ENCODE results near the gene MEF2D. TPM values are rescaled to one million over a fixed set of nuclear protein-coding genes. Genes with fewer than 3 reads are reported as not detected.

The MEF2D gene
- total RNA-seq, 6 experiments from 2014 or later: 13.3 to 17.1 (median 15.0) TPM

DNA sequence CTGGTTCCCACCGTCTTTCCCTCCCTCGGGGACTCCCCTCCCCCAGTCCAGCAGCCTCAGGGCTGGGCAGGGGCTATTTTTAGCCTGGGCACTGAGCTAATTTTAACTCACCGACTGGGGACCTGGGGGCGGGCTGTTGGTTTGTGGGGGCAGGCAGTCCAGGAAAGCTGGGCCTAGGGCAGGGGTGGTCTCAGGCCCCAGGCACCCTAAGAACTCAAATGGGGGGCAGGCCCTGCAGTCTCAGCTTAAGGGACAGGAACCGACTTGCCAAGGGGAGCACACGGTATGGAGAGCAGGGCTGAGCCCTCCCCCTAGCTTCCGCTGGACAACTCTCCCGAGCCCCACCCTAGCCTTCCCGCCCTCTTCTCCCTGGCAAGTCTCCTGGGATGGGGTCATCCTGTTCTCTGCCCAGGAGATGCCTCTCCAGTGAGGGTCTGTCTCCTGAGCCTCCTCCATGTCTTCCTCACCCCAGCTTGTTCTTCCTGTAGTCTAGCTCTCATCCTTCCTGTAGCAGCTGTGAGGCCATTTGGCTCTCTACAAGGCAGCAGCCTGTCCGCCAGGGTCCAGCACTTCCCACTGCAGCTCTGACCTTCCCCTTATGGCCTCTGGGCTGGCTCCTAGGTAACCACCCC lies 10.1 kb downstream of the MEF2D start:
- Histone ChIP-seq H3K27me3 (no peaks in the 10 kb centered on the region), H3K27ac (peak overlapping the region; percentile 6 to 41 (median 16)), H3K36me3 (no peaks in the 10 kb centered on the region), H3K4me3 (no peak overlapping the region), H3K4me1 (peaks cover 0 to 54% (median 27%) of the 10 kb centered on the region in 4 donors), H3K9me3 (no peaks in the 10 kb centered on the region)
- intact Hi-C loops (cut with DNase I): no loop called here
- ATAC-seq: peak; percentile 21 to 53 (median 32)
- TF ChIP-seq, protein P1, sequence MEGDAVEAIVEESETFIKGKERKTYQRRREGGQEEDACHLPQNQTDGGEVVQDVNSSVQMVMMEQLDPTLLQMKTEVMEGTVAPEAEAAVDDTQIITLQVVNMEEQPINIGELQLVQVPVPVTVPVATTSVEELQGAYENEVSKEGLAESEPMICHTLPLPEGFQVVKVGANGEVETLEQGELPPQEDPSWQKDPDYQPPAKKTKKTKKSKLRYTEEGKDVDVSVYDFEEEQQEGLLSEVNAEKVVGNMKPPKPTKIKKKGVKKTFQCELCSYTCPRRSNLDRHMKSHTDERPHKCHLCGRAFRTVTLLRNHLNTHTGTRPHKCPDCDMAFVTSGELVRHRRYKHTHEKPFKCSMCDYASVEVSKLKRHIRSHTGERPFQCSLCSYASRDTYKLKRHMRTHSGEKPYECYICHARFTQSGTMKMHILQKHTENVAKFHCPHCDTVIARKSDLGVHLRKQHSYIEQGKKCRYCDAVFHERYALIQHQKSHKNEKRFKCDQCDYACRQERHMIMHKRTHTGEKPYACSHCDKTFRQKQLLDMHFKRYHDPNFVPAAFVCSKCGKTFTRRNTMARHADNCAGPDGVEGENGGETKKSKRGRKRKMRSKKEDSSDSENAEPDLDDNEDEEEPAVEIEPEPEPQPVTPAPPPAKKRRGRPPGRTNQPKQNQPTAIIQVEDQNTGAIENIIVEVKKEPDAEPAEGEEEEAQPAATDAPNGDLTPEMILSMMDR (IDR thresholded peaks at IDR 0.05): no peak
- TF ChIP-seq POLR2A (IDR thresholded peaks at IDR 0.05): no peak
- DNase-seq: no peak
- 29% methylated on average over 6 of the region's 10 CpGs for WGBS (ENCODE audit: insufficient coverage, low coverage, low lambda C conversion rate, missing lambda C conversion rate)

DNA sequence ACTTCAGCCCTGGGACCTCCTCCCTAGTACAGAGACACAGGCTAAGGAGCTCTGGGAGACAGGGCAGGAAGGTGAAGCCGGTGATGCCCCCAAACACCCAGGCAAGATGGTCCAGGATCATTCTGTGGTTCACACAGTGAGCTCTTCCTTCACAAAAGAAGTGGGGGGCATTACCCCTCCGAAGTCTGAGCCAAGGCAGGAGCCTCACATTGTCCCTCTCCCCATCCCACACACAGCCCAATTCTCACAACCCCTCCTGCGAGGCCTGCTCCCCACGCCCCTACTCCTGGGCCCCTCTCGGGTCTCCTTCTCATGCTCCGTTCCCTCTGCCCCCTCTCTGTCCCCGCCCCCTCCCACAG lies 10.7 kb downstream of the MEF2D start:
- H3K4me3 ChIP-seq: no peak overlapping the region
- no peak for DNase-seq
- TF ChIP-seq, protein P1 (IDR thresholded peaks at IDR 0.05): no peak
- no peak for TF ChIP-seq POLR2A (IDR thresholded peaks at IDR 0.05)
- intact Hi-C loops (cut with DNase I): no loop called here
- H3K9me3 ChIP-seq: no peaks in the 10 kb centered on the region
- H3K4me1 ChIP-seq: peaks cover 0 to 48% (median 24%) of the 10 kb centered on the region in 4 donors
- no peaks in the 10 kb centered on the region for H3K36me3 ChIP-seq
- no peak for ATAC-seq
- no peaks in the 10 kb centered on the region for H3K27me3 ChIP-seq
- 78% methylated on average over 5 of the region's 7 CpGs for WGBS (ENCODE audit: insufficient coverage, low coverage, low lambda C conversion rate, missing lambda C conversion rate)
- H3K27ac ChIP-seq: peak overlapping the region in 1 of 3 donors; percentile 18

DNA sequence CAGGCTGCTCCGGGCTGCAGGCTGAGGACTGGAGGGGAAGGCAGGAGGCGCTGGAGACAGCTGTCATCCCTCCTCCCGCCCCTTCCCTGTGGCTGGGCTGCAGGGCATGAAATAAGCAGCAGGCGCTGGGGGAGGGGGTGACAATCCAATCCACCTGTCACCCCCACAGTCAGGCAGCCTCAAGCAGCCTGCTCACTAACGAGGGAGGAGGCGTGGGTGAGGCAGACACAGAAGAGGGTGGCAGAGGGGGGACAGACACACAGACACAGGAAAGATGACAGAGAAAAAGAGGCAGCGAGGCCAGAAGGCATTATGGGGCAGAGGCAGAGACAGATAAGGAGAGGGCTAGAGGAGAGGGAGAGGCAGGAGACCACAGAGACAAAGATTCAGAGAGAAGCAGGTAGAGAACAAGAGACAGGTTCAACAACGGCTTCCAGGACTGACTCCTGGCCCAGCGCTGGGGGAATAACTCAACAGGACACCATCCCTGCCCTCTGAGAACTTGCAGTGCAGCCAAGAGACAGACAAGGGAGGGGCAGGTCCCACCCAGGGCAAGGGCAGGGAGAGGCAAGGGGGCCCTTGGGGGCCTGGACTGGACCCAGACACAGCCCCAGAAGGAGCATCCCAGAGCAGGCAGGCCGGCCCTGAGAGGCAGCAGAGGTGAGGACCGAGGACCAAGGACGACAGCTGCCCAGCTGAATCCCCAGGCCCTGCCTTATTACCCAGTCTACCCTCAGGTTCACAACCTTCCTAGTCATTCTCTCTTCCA lies 11.2 kb downstream of the MEF2D start:
- H3K4me3 ChIP-seq: no peak overlapping the region
- WGBS (ENCODE audit: insufficient coverage, low coverage, low lambda C conversion rate, missing lambda C conversion rate): 25% methylated on average over 6 of the region's 12 CpGs
- intact Hi-C loops (cut with DNase I): no loop called here
- peaks cover 0 to 44% (median 21%) of the 10 kb centered on the region in 4 donors for H3K4me1 ChIP-seq
- no peaks in the 10 kb centered on the region for H3K9me3 ChIP-seq
- no peak for DNase-seq
- H3K27ac ChIP-seq: peak overlapping the region in 1 of 3 donors; percentile 18
- H3K36me3 ChIP-seq: no peaks in the 10 kb centered on the region
- peak; percentile 3 to 12 (median 8) for ATAC-seq
- TF ChIP-seq POLR2A (IDR thresholded peaks at IDR 0.05): no peak
- TF ChIP-seq, protein P1 (IDR thresholded peaks at IDR 0.05): no peak
- H3K27me3 ChIP-seq: no peaks in the 10 kb centered on the region

DNA sequence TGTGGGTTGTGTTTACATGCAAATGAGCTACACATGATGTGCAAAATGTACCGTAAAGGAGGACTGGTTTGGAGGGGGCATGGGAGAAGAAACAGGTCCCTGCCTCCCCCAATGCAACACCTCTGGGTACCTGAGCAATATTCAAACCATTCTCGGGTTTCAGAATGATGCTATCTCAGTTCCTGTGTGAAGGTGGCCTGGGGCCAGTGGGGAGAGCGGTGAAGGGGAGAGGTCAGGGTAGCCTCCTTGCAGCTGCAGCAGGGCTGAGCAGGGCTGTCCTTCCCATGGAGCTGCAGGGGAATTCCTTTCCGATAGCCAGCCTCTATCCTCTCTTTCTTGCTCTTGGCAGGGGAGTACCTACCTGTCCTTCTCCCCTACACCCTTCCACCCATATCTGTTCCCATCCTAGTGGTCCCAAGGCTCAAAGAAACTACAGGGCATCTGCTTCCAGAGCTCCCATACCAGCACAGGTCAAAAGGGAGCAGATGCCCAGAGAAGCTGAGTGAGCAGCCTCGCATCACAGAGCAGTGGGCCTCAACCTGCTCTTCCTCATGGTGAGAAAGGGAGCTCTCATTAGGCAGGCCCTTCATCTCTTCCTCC lies 11.9 kb downstream of the MEF2D start:
- Histone ChIP-seq H3K4me3 (no peak overlapping the region), H3K27ac (no peak overlapping the region), H3K36me3 (no peaks in the 10 kb centered on the region), H3K9me3 (no peaks in the 10 kb centered on the region), H3K27me3 (no peaks in the 10 kb centered on the region), H3K4me1 (peaks cover 0 to 40% (median 16%) of the 10 kb centered on the region in 4 donors)
- intact Hi-C loops (cut with DNase I): no loop called here
- DNase-seq (no peak), ATAC-seq (no peak)
- whole genome bisulfite sequencing (ENCODE audit: insufficient coverage, low coverage, low lambda C conversion rate, missing lambda C conversion rate): 78% methylated on average over 2 of the region's 5 CpGs
- TF ChIP-seq, protein P1 (IDR thresholded peaks at IDR 0.05): no peak
- TF ChIP-seq POLR2A (IDR thresholded peaks at IDR 0.05): no peak

All from right lobe of liver (tissue), 6 donors.